Cardiac ventricle fibroblast (primary cell): ENCODE data around the gene ATP9A. TPM values are rescaled to one million over a fixed set of nuclear protein-coding genes. Genes with fewer than 3 reads are reported as not detected.

Experiments used
- total RNA-seq: library from RNA; depleted of rRNA; stranded (reverse); fragments of >200 nt; gene quantifications from 2 replicates; pipeline ENCODE4 v1.2.3, GENCODE V29; 2015

ATP9A gene, protein sequence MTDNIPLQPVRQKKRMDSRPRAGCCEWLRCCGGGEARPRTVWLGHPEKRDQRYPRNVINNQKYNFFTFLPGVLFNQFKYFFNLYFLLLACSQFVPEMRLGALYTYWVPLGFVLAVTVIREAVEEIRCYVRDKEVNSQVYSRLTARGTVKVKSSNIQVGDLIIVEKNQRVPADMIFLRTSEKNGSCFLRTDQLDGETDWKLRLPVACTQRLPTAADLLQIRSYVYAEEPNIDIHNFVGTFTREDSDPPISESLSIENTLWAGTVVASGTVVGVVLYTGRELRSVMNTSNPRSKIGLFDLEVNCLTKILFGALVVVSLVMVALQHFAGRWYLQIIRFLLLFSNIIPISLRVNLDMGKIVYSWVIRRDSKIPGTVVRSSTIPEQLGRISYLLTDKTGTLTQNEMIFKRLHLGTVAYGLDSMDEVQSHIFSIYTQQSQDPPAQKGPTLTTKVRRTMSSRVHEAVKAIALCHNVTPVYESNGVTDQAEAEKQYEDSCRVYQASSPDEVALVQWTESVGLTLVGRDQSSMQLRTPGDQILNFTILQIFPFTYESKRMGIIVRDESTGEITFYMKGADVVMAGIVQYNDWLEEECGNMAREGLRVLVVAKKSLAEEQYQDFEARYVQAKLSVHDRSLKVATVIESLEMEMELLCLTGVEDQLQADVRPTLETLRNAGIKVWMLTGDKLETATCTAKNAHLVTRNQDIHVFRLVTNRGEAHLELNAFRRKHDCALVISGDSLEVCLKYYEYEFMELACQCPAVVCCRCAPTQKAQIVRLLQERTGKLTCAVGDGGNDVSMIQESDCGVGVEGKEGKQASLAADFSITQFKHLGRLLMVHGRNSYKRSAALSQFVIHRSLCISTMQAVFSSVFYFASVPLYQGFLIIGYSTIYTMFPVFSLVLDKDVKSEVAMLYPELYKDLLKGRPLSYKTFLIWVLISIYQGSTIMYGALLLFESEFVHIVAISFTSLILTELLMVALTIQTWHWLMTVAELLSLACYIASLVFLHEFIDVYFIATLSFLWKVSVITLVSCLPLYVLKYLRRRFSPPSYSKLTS
- total RNA-seq = 21.8 and 22.9 TPM in 2 replicates

DNA sequence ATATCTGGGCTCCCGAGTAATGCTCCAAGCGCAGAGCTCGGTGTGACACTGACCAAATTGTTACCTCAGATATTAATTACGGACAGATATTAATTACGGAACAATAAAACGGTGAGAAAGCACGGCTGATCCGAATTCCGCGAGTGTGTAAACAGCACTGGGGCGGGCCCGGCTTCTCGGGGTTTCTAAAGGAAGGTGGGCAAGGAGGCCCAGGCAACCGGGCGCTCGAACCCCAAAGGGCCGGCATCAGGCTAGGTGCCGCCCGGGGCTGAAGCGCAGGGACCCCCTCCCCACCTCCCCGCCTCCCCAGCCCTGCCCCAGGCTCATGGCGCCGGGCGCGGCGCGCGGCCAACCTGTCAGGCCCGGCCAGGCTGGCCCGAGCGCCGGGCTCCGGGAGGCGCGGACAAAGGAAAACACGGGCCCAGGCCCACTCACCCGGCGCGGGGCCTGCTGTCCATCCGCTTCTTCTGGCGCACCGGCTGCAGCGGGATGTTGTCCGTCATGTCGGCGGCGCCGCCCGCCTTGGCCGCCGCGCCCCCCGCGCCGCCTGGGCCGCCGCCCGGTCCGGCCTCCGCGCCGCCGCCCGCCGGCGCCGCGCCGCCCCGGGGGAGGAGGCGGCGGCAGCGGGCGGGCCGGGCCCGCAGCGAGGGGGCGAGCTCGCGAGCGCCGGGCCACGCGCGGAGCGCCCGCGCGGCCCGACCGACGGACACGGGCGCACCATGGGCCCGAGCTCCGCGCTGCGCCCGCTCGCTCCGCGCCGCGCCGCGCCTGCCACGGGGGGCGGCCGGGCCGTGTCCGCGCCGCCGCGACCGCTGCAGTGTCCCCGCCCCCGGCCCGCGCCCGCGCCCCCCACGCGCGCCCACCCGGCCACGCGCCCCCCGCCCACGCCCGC lies at the start of gene ATP9A:
Gene ATP9A (minus strand): TSS at position 524 of the 892 bp plus-strand sequence. CDS start 21 bp downstream, at position 503.

DNA sequence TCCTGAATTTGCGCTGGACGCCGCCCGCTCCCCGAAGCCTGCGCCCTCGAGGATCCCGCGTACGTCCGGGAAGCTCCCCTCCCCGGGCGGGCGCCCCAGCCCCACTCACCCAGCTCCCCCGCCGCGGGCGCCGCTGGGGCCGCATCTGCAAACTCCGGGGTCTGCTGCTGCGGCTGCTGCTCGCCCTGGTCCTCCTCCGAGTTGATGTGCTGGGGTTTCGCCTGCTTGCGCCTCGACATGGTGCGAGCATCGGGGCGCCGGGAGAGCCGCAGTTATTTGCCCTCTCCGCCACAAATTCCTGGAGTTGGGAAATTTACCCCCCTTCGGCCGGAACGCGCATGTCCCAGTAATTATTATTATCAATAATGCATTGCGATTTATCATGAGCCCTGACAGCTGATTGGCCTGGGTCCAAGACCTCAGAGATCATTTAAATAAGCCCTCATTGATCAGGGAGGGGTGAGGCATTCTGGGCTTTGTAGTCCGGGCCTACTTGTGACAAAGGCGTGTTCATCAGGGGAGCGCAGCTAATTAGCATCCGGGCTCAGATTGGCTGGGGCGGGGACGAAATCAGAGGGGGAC lies 34.1 kb upstream of the ATP9A start, which contains the start of gene SALL4:
Gene SALL4 (minus strand): TSS at position 352 of the 582 bp plus-strand sequence. CDS start 113 bp downstream, at position 239.

Other genes with a start within 250 kb of the ATP9A start
- gene NFATC2, start 225.7 kb downstream of the ATP9A start, total RNA-seq = 0.05 and 0.31 TPM in 2 replicates
- 0.44 TPM in 1 of 2 replicates, not detected in the other for gene SALL4, start 34.1 kb upstream of the ATP9A start, total RNA-seq